G401 (cell line): Measurements from ENCODE around the gene ZHX3. TPM values are rescaled to one million over a fixed set of nuclear protein-coding genes. Genes with fewer than 3 reads are reported as not detected.
A peak's percentile ranks its signal among the peaks of the same experiment; 100 is the strongest.

Experiments
- DNase-seq: peaks from one replicate; pipeline ENCODE4 v3.0.0-alpha.2; 2015; ENCODE audit warnings: low spot score
- in situ Hi-C: cut with HindIII; loops from 2 replicates; pipeline ENCODE4 v1.10.0; 2016; ENCODE audit warnings: low sequenced_read_pairs, mixed read lengths
- total RNA-seq: library from RNA; depleted of rRNA; stranded (reverse); fragments of >200 nt; shearing (Covaris generic); gene quantifications from 2 replicates; pipeline ENCODE4 v1.2.3, GENCODE V29; 2014

Gene ZHX3
- total RNA-seq, 1 experiment from 2014 or later, result 2.7 TPM

DNA sequence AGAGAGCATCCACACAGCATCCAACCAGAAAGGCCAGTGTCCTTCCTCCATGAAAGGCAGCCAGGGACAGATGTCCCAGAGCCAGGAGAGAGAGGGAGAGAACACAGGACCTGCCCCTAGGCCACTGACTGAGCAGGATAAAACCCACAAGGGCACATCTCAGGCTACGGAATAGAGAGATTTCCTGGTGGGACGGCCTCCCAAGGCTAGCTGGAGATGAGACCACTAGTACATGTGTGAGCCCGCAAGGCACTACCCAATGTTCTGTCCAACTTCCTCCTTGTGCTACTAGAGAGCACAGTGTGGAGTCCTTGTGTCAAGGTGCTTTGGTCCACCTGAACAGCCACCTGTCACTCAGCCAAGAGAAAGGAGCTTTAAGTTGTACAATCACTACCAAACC is 136.0 kb downstream of the ZHX3 start:
- in situ Hi-C loops, result no loop called here
- peak; percentile 70 for DNase-seq

DNA sequence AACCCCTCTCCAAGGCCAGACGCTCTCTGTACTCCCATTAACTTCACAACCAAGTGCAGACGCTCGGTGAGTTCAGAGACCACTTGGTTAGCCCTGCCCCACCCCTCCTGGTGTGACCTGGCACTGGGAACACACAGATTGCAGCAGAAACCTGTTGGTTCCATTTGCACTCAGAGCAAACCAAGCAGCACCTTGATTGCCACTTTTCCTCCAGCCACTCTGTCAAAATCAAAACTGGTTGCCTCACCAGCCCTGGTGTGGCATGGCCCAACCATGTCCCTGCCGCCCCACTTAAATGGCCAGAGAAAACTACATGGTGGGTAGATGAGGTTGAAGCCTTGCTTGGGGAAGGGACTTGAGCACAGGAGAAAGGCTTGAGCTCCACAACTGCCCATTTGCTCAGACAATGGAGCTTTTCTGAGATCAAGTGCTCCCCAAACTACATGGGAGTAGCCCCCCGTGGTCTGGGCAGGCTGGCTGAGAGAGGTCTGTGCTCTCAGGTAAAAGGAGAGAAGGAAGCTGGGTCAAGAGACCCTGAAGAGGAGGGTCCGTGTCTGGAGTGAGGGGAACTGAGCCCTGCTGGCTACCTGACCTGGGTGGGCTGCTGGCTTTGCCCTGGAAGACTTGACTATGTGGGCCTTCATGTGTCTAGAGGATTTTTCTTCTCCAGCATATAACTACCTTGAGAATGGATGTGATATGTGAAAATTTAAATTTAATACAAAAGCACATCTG is 136.8 kb downstream of the ZHX3 start:
- no peak for DNase-seq
- in situ Hi-C loops, result no loop called here

DNA sequence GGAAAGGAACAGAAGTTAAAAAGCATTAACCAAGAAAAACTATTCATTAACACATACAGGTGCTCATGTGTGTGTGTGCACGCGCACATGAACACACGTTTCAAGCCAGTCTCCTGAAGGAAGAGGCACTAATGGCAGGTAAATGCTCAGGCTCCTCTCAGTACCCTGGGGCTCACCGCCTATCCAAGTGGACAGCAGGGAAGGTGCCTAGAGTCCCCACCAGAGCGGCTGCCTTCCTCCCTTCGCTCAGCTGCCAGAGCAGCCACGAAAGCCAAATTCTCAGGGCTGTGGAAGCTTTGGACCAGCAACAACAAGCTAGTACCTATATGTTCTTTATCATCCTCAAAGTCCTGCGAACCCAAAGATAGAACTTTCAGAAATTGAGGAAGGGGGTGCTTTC is 137.6 kb downstream of the ZHX3 start:
- in situ Hi-C loops, result no loop called here
- DNase-seq, result peak; percentile 55

DNA sequence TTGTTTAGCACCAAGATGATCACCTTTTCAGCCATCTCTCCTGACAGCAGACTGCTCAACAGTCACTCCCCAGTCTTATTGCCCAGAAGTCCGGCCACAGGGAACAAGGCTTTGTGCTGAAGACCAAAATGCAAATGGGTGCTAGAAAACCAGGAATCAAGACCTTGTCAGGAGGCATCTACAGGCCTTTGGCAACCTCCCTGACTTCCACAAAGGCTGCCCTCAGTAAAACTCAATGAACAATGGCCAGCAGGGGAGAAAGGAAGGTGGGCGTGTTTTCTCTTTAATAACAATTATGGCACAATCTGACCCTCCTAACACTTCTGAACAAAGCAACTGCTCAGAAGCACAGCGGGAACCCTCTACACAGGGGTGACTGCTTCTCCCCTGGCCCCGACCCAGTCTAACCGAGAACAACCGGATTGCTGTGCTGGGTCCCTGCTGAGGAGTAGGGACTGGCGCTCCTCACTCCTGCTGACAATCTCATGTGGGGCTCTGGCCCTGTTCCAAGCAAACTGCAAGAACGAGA is 138.6 kb downstream of the ZHX3 start:
- in situ Hi-C loops, result no loop called here
- DNase-seq, result peak; percentile 64

DNA sequence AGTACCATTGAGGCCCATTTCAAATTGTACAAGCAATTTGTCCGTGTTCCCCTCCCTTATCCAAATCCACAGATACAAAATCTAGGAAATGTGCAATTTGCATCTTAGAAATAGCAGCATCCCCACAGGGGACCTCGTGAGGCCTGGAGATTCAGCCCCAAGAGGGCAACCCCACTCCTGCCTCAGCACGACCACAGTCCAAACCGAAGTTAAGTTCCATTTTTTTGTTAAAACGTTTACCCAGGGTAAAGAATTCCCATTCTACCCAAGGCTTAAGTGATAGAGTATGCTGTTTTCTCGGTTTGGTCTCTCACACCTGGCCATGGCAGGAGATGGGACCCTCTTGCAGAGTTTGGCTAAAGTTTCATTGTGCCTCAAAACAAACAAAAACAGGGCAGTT is 139.0 kb downstream of the ZHX3 start:
- in situ Hi-C loops, result no loop called here
- peak; percentile 9 for DNase-seq

DNA sequence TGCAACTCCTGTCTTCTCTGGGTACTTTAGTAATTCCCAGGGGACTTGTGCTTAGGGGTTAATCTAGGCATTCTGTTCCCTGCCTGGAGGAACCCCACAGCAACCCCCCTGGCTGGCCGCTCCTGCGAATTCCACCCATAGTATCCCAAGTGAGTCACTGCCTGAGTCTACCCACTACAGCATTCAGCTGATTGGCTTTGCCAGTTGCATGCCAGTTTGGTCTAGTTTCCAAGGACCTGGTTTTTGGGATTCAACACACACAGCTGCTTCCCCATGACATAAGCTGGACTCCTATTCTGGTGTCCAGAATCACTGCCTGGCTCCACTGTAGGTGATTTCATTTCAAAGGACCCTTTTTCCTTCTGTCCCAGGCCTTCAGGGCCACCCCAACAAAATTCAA is 139.9 kb downstream of the ZHX3 start:
- in situ Hi-C loops, result no loop called here
- no peak for DNase-seq

DNA sequence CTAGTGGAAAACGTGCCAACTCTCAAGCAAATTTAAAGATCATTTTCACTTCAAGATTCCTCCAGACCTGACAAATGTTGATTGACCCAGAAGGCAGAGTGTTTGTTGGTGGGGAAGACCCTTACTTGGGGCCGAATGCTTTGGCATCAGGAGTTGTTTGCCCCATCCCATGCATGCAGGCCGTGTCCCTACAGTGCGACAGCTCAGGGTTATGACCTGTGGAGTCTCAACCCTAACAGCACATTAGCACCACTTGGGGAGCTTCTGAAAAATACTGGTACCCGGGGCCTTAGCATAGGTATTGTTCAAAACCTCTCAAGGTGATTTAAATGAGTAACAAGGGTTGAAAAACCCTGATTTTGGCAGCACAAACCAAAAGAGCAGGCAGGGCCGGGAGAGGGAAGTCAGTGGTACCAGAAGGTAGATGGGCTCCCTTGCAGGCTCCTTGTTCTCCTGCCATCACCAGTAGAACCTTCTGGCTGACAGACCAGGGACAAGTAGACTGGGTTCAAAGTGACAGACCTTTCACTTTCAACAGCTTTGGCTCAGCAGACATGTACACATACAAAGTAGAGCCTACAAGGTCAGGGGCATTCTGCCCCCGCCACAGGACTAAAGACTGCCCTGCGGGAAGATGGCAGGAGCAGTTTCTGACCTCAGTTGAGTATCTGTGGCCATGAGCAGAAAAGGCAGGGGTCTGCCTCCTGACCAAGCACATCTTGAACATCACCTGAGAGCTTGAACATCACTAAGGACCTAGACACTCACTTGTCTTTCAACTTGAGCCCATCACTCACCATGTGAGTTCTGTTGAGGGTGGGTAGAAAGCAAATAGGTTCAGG is 140.6 kb downstream of the ZHX3 start:
- DNase-seq, result peak; percentile 16
- in situ Hi-C loops, result no loop called here

DNA sequence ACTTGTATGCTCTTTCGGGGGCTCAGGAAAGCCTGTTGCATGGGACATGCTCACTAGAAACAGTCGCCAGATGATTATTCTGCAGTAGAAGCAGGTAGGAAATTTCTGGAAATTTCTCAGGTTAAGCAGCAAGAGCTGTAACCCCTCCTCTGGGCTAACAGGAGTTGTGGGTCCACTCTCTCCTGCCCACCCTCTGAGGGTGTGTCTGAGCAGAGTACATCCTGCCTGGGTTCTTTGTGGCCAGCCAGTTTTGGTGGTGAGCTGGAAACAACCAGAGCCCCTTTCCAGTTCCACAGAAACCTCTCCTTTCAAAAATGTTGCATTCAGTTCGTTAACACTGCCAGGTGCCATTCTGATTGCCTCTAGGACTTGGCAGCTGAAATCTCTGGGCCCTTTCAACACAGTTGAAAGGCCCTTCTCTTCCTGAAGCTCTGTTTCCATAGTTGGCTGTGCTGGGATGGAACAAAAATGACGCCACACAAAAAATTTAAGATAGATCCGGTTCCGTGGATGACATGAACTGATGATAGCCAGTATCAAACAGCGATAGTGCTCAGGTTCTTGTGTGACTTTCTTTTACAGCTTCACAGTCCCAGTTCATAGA is 141.7 kb downstream of the ZHX3 start:
- in situ Hi-C loops, result no loop called here
- peak; percentile 53 for DNase-seq

DNA sequence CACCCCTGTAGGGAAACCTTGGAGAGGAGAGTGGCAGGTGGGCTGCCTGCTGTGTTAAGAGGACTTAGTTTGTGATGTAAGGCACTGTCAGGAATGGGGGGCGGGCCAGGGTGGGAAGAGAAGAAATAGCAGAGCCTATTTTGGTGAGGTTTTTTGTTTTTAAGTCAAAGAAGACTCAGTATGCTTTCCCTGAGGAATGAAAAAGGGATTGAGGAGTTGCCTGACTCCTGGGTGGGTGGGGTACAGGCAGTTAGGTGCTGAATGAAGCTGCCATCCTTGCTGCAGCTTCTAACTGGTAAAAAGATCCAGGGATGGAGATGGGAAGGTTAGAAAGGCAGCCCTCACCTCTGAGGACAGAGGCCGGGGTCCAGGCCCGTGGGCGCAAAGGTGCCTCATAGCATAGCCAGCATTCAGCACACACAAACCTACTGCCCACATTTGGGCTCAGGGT is 142.3 kb downstream of the ZHX3 start:
- in situ Hi-C loops, result no loop called here
- DNase-seq, result peak; percentile 8

DNA sequence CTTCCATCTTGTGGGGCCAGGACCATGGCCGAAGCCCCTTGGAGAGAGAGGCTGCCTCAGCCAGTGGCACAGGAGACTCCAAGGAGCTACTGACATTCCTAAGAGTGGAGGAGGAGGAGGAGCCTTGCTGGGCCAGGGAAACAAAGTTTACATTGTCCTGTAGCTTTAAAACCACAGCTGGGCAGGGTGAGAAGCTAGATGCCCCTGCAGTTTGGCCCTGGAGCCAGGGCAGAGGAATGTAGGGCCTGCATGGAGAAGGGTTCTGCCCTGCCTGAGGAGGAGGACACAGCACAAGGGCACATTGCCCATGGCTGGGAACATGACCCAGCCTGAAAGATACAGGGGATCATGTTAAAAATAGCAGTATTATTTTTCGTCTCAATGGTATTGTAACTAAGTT is 142.7 kb downstream of the ZHX3 start:
- peak; percentile 13 for DNase-seq
- in situ Hi-C loops, result no loop called here

DNA sequence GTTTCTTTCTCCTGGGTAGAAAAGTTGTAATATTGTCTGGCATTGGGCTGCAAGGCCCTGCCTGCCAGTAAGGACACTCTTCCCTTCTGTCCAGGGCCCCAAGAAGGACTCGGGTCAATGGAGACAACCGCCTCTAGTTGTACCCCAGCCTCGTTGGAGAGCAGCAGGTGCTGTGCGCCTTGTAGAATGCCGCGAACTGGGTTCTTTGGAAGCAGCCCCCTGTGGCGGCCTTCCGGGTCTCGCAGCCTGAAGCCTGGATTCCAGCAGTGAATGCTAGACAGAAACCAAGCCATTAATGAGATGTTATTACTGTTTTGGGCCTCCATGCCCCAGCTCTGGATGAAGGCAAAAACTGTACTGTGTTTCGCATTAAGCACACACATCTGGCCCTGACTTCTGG is 143.2 kb downstream of the ZHX3 start:
- in situ Hi-C loops, result no loop called here
- no peak for DNase-seq

DNA sequence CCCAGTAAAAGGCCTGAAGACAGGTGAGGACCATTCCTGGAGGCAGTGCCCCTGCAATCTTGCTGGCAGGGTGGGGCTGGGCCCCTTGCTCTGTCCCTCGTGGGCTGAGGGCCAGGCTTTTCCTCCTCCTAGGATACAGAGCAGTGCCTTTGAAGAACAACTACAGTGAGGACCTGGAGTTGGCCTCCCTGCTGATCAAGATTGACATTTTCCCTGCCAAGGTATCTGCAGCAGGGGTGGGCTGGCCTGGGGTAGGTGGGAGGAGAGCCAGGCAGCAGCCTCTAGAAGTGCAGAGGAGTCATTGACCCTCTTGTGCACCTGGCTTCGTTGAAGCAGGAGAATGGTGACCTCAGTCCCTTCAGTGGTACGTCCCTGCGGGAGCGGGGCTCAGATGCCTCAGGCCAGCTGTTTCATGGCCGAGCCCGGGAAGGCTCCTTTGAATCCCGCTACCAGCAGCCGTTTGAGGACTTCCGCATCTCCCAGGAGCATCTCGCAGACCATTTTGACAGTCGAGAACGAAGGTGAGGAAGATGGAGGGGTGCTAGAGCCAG is 143.7 kb downstream of the ZHX3 start:
- in situ Hi-C loops, result no loop called here
- no peak for DNase-seq

DNA sequence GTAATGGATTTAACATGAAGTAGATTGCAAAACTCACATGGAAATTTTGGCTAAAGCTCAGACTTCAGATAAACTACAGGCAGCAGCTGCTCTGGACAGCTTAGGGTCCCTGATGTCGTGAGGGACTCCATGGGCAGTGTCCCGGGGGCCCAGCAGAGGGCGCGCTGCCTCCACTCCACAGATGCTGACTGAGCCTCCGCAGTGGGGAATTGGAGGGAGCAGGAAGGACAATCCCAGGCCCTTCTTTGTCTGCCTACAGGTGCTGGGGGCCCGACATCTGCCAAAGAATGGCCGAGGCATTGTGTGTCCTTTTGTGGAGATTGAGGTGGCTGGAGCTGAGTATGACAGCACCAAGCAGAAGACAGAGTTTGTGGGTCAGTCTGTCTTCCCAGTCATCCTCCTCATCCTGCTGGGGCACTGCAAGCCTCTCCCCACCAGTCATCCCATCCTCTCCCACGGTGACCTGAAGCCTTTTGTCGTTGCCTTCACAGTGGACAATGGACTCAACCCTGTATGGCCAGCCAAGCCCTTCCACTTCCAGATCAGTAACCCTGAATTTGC is 144.3 kb downstream of the ZHX3 start:
- in situ Hi-C loops, result no loop called here
- peak; percentile 88 for DNase-seq

DNA sequence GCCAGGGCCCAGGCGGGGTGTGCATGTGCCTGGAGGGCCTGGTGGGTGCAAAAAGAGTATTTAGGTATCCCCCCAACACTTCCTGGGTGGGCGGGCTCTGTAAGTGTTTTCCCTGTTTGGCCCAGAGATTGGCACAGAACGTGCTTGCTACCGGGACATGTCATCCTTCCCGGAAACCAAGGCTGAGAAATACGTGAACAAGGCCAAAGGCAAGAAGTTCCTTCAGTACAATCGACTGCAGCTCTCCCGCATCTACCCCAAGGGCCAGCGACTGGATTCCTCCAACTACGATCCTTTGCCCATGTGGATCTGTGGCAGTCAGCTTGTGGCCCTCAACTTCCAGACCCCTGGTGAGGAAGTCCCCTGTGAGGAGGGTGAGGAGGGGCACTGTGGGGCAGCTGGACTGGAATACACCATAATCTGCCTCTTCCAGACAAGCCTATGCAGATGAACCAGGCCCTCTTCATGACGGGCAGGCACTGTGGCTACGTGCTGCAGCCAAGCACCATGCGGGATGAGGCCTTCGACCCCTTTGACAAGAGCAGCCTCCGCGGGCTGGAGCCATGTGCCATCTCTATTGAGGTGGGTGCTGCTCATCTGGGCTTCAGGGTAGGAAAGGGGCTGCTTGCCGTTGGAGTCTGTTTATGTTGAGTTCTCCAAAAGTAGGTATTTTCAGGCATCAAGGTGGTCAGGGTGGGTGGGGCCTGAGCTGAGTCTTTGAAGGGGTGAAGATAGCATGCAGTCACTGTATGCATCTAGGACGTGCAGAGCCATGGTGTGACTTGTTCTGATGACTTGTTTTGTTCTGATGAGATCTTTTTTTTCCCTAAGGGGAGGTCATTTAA is 145.0 kb downstream of the ZHX3 start:
- in situ Hi-C loops, result no loop called here
- DNase-seq, result no peak

DNA sequence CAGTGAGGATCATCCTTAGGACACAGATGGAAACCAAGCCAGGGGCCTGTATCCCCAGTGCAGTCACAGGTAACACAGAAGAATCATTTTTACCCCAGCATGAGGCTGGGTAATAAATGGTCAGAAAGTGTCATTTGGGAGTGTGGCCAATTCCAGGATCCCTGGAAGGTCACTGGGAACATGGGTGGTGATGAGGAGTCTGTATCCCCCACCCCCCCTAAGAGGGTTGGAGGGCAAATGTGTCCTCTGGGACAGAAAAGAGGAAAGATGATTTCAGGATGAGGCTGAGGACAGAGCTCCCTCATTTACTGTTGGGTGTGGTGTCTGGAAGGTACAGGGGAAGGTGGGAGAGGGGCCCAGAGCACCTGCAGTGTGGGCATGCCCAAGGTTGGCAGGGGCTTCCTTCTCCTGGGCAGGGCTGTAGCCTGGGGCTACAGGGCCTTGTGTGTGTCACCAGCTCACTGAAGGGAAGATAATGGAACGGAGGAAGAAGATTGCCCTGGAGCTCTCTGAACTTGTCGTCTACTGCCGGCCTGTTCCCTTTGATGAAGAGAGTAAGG is 145.7 kb downstream of the ZHX3 start:
- in situ Hi-C loops, result no loop called here
- no peak for DNase-seq

DNA sequence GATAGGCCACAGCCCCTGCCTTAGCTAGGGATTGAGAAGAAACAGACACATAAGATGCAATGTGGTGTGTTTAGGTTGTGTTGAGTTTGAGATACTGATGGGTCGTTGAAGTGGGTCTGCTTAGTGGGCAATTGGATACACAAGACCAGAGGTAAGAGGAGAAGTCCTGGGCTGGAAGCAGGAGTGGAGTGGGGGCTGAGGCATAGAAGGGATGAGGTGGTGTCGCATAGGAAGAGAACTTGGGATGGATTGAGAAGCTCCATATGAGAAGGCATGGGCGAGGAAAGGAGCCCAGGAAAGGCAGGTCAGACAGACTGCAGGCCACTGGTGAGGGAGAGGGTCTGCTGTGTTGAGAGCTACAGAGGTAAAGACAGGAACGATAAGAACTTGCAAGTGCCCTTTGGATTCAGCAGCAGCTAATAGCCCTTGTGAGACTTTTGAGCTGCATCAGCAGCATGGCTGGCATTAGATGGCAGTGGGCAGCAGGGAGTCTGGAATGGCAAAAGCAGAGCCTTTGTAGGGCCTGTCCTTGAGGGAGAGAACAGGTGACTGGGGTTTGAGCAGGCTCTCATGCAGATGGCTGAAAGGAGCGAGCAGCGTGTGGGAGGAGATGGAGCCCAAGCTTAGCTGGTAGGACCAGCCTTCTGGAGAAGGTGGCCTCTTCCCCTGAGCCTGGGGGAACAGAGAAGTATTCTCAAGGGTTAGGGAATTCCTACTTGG is 147.0 kb downstream of the ZHX3 start:
- in situ Hi-C loops, result no loop called here
- DNase-seq, result peak; percentile 79

DNA sequence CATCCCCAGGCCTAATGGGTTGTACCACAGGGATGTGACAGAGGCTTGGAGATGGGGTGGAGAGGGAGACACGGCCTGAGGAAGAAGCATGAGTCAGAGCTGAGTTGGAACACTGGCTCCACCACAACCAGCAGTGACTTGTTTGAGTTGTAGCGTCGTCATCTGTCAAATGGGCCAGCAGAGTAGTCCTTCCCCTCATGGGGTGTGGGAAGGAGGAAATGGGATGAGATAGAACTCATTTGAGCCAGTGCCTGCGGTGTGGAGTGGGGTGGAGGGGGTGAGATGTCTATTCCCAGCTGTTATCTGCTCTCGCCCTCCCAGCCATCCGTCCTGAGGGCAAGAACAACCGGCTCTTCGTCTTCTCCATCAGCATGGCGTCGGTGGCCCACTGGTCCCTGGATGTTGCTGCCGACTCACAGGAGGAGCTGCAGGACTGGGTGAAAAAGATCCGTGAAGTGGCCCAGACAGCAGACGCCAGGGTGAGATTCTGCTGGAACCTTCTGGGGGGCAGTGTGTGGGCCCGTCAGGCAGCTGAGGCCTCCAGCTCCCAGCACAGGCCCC is 147.7 kb downstream of the ZHX3 start:
- no peak for DNase-seq
- in situ Hi-C loops, result no loop called here
